ENCODE data around the gene KRTAP19-5. TPM values are rescaled to one million over a fixed set of nuclear protein-coding genes. Genes with fewer than 3 reads are reported as not detected.

KRTAP19-5 gene
- total and polyA plus RNA-seq, 2 donors (not counting 3 experiments of a cell fraction or from before 2014, with no cell fraction given) = not detected

DNA sequence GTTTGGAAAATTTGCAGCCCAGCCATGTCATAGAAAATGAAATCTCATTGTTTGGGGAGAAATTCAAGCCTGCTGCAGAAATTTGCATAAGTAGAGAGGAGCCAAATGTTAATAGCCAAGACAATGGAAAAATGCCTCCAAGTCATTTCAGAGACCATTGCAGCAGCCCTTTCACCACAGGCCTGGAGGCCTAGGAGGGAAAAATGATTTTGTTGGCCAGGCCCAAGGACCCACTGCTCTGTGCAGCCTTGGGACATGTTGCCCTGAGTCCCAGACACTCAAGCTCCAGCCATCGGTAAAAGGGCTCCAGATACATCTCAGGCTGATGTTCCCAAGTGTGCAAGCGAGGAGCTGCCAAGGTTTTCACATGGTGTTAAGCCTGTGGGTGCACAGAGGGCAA is 15.8 kb downstream of the KRTAP19-5 start:
- CTCF ChIA-PET = no interaction called here
- FAIRE-seq = no peak
- DNase-seq (ENCODE audit: low read depth, low spot score) = no peak
- no peaks in the 10 kb centered on the region for H4K20me1 ChIP-seq (replicated peaks; ENCODE audit: control insufficient read depth, extremely low read depth, insufficient read depth, low read length)
- peaks cover 4% of the 10 kb centered on the region for H3K9me3 ChIP-seq (replicated peaks; ENCODE audit: control insufficient read depth, insufficient read depth, low read length)
- TF ChIP-seq EZH2 (IDR thresholded peaks at IDR 0.05; ENCODE audit: borderline replicate concordance, low read depth, low read length, severe bottlenecking) (no peak), JUN (IDR thresholded peaks at IDR 0.05; ENCODE audit: borderline replicate concordance, insufficient read depth, insufficient read length, low read depth) (no peak), FOS (IDR thresholded peaks at IDR 0.05; ENCODE audit: borderline replicate concordance, insufficient read depth, low read length) (no peak), POLR2AphosphoS5 (IDR thresholded peaks at IDR 0.05; ENCODE audit: insufficient read depth, low read depth, low read length) (no peak), POLR2A (IDR thresholded peaks at IDR 0.05; ENCODE audit: low read depth, low read length) (no peak)
- TF ChIP-seq, protein P1, sequence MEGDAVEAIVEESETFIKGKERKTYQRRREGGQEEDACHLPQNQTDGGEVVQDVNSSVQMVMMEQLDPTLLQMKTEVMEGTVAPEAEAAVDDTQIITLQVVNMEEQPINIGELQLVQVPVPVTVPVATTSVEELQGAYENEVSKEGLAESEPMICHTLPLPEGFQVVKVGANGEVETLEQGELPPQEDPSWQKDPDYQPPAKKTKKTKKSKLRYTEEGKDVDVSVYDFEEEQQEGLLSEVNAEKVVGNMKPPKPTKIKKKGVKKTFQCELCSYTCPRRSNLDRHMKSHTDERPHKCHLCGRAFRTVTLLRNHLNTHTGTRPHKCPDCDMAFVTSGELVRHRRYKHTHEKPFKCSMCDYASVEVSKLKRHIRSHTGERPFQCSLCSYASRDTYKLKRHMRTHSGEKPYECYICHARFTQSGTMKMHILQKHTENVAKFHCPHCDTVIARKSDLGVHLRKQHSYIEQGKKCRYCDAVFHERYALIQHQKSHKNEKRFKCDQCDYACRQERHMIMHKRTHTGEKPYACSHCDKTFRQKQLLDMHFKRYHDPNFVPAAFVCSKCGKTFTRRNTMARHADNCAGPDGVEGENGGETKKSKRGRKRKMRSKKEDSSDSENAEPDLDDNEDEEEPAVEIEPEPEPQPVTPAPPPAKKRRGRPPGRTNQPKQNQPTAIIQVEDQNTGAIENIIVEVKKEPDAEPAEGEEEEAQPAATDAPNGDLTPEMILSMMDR (IDR thresholded peaks at IDR 0.05; ENCODE audit: extremely low read depth in 1 of 2, insufficient read depth in 1 of 2, low read depth in 1 of 2, low read length in 2 of 2) = no peak
- H3K27ac ChIP-seq (ENCODE audit: insufficient read depth, low read depth, low read length) = no peak overlapping the region
- no peaks in the 10 kb centered on the region for H3K4me1 ChIP-seq (ENCODE audit: control insufficient read depth, extremely low read depth, insufficient read depth, low read length)
- no TSS peak for BruUV-seq (replicated peaks)
- H3K4me2 ChIP-seq (ENCODE audit: insufficient read depth, low read length) = no peak overlapping the region
- POLR2A ChIA-PET = no interaction called here
- no peaks in the 10 kb centered on the region for H3K79me2 ChIP-seq (ENCODE audit: control insufficient read depth, insufficient read depth, low read length)
- H3K9me1 ChIP-seq (replicated peaks; ENCODE audit: control insufficient read depth, extremely low read depth, insufficient read depth, low read length) = no peaks in the 10 kb centered on the region
- no peak overlapping the region for H3K4me3 ChIP-seq (replicated peaks in 1 of 3; ENCODE audit: insufficient read depth in 1 of 3, low read depth in 1 of 3, low read length in 3 of 3)
- H3K27me3 ChIP-seq (ENCODE audit: control insufficient read depth in 2 of 2, insufficient read depth in 2 of 2, low read length in 2 of 2) = no peaks in the 10 kb centered on the region
- no peak overlapping the region for H2AFZ ChIP-seq (ENCODE audit: low read depth, low read length)
- intact Hi-C loops (cut with micrococcal nuclease) (no loop called here), dilution Hi-C loops (cut with MboI; ENCODE audit: extremely low pct_ligation_motif_present, low sequenced_read_pairs) (no loop called here)
- no peaks in the 10 kb centered on the region for H3K36me3 ChIP-seq (ENCODE audit: control insufficient read depth in 2 of 2, extremely low read depth in 1 of 2, insufficient read depth in 2 of 2, low read length in 2 of 2)
- H3K9ac ChIP-seq (replicated peaks; ENCODE audit: extremely low read depth, insufficient read depth, low read length) = no peak overlapping the region

- H3K4me1 ChIP-seq (ENCODE audit: control insufficient read depth, extremely low read depth, insufficient read depth, low read length) = no peaks in the 10 kb centered on the region
- H3K27me3 ChIP-seq (ENCODE audit: control insufficient read depth in 2 of 2, insufficient read depth in 2 of 2, low read length in 2 of 2) = no peaks in the 10 kb centered on the region
- ChIA-PET POLR2A (no interaction called here), CTCF (no interaction called here)
- intact Hi-C loops (cut with micrococcal nuclease) (no loop called here), dilution Hi-C loops (cut with MboI; ENCODE audit: extremely low pct_ligation_motif_present, low sequenced_read_pairs) (no loop called here)
- no peak overlapping the region for H2AFZ ChIP-seq (ENCODE audit: low read depth, low read length)
- no peak overlapping the region for H3K27ac ChIP-seq (ENCODE audit: insufficient read depth, low read depth, low read length)
- BruUV-seq (replicated peaks) = no TSS peak
- H3K36me3 ChIP-seq (ENCODE audit: control insufficient read depth in 2 of 2, extremely low read depth in 1 of 2, insufficient read depth in 2 of 2, low read length in 2 of 2) = no peaks in the 10 kb centered on the region
- H3K9me1 ChIP-seq (replicated peaks; ENCODE audit: control insufficient read depth, extremely low read depth, insufficient read depth, low read length) = no peaks in the 10 kb centered on the region
- no peak overlapping the region for H3K4me3 ChIP-seq (replicated peaks in 1 of 3; ENCODE audit: insufficient read depth in 1 of 3, low read depth in 1 of 3, low read length in 3 of 3)
- no peak overlapping the region for H3K9ac ChIP-seq (replicated peaks; ENCODE audit: extremely low read depth, insufficient read depth, low read length)
- no peak overlapping the region for H3K4me2 ChIP-seq (ENCODE audit: insufficient read depth, low read length)
- no peaks in the 10 kb centered on the region for H3K79me2 ChIP-seq (ENCODE audit: control insufficient read depth, insufficient read depth, low read length)
- H3K9me3 ChIP-seq (replicated peaks; ENCODE audit: control insufficient read depth, insufficient read depth, low read length) = peaks cover 1% of the 10 kb centered on the region
- H4K20me1 ChIP-seq (replicated peaks; ENCODE audit: control insufficient read depth, extremely low read depth, insufficient read depth, low read length) = no peaks in the 10 kb centered on the region
- DNase-seq (ENCODE audit: low read depth, low spot score) (no peak), FAIRE-seq (no peak)
- TF ChIP-seq, protein P1 (IDR thresholded peaks at IDR 0.05; ENCODE audit: extremely low read depth in 1 of 2, insufficient read depth in 1 of 2, low read depth in 1 of 2, low read length in 2 of 2) = no peak
- TF ChIP-seq, protein P2, sequence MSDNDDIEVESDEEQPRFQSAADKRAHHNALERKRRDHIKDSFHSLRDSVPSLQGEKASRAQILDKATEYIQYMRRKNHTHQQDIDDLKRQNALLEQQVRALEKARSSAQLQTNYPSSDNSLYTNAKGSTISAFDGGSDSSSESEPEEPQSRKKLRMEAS (IDR thresholded peaks at IDR 0.05; ENCODE audit: insufficient read depth, insufficient read length) = no peak
- TF ChIP-seq MYC (IDR thresholded peaks at IDR 0.05; ENCODE audit: low read depth, low read length) (no peak), JUN (IDR thresholded peaks at IDR 0.05; ENCODE audit: borderline replicate concordance, insufficient read depth, insufficient read length, low read depth) (no peak), EZH2 (IDR thresholded peaks at IDR 0.05; ENCODE audit: borderline replicate concordance, low read depth, low read length, severe bottlenecking) (no peak), GATA2 (IDR thresholded peaks at IDR 0.05; ENCODE audit: insufficient read depth, insufficient read length, low read depth, low read length) (no peak), FOS (IDR thresholded peaks at IDR 0.05; ENCODE audit: borderline replicate concordance, insufficient read depth, low read length) (no peak), POLR2AphosphoS5 (IDR thresholded peaks at IDR 0.05; ENCODE audit: insufficient read depth, low read depth, low read length) (no peak), POLR2A (IDR thresholded peaks at IDR 0.05; ENCODE audit: low read depth, low read length) (no peak)
These were observed 19.8 kb downstream of the KRTAP19-5 start for GRCh38 chr21:30482130-30482529.

Measured in endothelial cell of umbilical vein (primary cell).